ENCODE results near the gene ADAMTSL1.

ADAMTSL1 gene

GRCh38 chr9:18829066-18829465, 355.1 kb downstream of the ADAMTSL1 start:
- 92 to 98% methylated on average over 3 of the region's 3 CpGs for WGBS, 2 experiments
- H3K9me3 ChIP-seq (ENCODE audit: control insufficient read depth, low read length): no peaks in the 10 kb centered on the region

DNA sequence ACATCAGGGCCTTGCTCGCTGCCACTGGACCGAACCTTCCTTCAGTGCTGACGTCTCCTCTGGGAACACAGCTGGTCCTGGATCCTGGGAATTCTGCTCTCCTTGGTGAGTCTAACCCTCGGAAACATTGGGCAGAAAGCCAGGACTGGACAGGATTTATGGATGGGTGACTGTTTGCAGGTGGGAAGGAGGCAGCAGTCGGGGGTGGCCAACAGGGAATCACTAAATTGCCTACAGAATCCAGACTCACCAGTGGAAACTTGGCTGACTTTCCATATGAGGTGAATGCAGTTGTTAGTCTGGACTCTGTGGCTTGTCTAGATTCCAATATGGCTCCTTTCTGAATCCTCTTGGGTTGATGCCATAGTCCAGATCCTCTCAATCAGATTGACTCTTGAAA, 355.9 kb downstream of the ADAMTSL1 start:
- 96 to 97% methylated on average over 5 of the region's 5 CpGs for WGBS, 2 experiments
- no peak overlapping the region for H3K27ac ChIP-seq (ENCODE audit: insufficient read depth, low read depth, low read length, poor library complexity, severe bottlenecking)
- H3K4me1 ChIP-seq (ENCODE audit: control insufficient read depth, insufficient read depth, low read length): no peaks in the 10 kb centered on the region
- H3K9me3 ChIP-seq (ENCODE audit: control insufficient read depth, low read length): no peaks in the 10 kb centered on the region
- H3K36me3 ChIP-seq (ENCODE audit: control insufficient read depth, insufficient read depth, low read length): no peaks in the 10 kb centered on the region
- no peaks in the 10 kb centered on the region for H3K27me3 ChIP-seq (ENCODE audit: control insufficient read depth, insufficient read depth, low read length, poor library complexity, severe bottlenecking)
- no peak overlapping the region for H3K4me3 ChIP-seq (ENCODE audit: insufficient read depth, low read depth, low read length)

More at GRCh38 chr9:18829066-18829465, 355.1 kb downstream of the ADAMTSL1 start:
- no peaks in the 10 kb centered on the region for H3K27me3 ChIP-seq (ENCODE audit: control insufficient read depth, insufficient read depth, low read length, poor library complexity, severe bottlenecking)
- no peaks in the 10 kb centered on the region for H3K4me1 ChIP-seq (ENCODE audit: control insufficient read depth, insufficient read depth, low read length)
- H3K27ac ChIP-seq (ENCODE audit: insufficient read depth, low read depth, low read length, poor library complexity, severe bottlenecking): no peak overlapping the region
- H3K4me3 ChIP-seq (ENCODE audit: insufficient read depth, low read depth, low read length): no peak overlapping the region
- H3K36me3 ChIP-seq (ENCODE audit: control insufficient read depth, insufficient read depth, low read length): no peaks in the 10 kb centered on the region

DNA sequence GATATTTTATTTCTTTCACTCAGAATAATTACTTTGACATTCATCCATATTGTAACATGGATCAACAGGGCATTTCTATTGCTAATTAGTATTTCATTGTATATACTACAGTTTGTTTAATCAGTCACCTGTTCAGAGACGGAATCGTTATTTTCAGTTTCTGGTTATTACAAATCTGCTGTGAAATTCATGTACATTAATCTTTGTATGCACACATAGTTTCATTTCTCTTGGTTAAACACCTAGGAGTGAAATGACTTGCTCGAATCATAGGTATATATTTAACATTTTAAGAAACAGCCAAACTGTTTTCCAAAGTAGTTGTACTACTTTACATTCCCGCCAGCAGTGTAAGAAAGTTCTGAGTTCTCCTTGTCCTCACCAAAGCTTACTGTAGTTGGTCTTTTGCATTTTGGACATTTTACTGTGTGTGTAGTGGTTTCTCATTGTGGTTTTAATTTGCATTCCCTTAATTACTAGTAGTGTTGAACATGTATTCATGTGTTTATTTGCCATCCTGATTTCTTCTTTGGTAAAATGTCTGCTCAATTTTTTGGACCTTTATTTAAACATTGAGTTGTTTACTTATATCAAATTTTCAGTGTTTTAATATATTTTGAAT, 360.9 kb downstream of the ADAMTSL1 start:
- no peaks in the 10 kb centered on the region for H3K27me3 ChIP-seq (ENCODE audit: control insufficient read depth, insufficient read depth, low read length, poor library complexity, severe bottlenecking)
- H3K4me3 ChIP-seq (ENCODE audit: insufficient read depth, low read depth, low read length): no peak overlapping the region
- no peak overlapping the region for H3K27ac ChIP-seq (ENCODE audit: insufficient read depth, low read depth, low read length, poor library complexity, severe bottlenecking)
- no peaks in the 10 kb centered on the region for H3K4me1 ChIP-seq (ENCODE audit: control insufficient read depth, insufficient read depth, low read length)
- WGBS, 2 experiments: 94 to 100% methylated on average over 3 to 4 of the region's 4 CpGs
- no peaks in the 10 kb centered on the region for H3K9me3 ChIP-seq (ENCODE audit: control insufficient read depth, low read length)
- no peaks in the 10 kb centered on the region for H3K36me3 ChIP-seq (ENCODE audit: control insufficient read depth, insufficient read depth, low read length)

- WGBS, 2 experiments: 93 to 98% methylated on average over 4 of the region's 5 CpGs
Observed at GRCh38 chr9:18837402-18837801, 363.4 kb downstream of the ADAMTSL1 start.

DNA sequence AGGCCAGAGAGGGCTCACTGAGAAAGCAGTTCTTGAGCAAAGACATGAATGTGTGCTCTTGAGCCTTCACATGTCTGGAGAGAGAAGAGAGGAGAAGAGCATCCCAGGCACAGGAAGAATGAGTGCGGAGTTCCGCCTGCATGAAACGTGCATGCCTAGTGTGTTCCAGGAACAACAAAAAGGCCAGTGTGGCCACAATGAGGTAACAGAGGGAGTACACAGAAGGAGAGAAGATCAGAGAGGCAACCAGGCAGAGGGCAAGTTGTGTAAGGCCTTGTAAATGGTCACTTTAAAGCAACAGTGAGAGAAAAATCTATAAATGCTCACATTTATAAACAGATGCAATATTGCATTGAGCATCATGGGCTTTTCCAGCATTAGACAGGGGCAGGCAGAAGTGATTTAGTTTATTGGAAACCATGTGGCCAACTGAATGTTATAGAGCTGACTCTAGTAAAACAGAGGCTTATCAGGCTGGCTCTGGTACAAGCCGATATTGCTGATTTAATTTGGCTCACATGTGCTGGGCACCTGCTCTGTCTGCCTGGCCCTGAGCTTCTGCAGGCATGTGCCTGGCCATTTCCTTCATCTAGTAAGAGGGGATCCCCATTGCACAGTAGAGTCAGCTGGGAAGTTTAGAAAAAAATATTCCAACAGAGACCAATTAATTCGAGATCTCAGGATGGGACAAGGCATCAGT, 373.8 kb downstream of the ADAMTSL1 start:
- Histone ChIP-seq H3K27ac (ENCODE audit: insufficient read depth, low read depth, low read length, poor library complexity, severe bottlenecking) (no peak overlapping the region), H3K4me3 (ENCODE audit: insufficient read depth, low read depth, low read length) (no peak overlapping the region), H3K9me3 (ENCODE audit: control insufficient read depth, low read length) (no peaks in the 10 kb centered on the region), H3K27me3 (ENCODE audit: control insufficient read depth, insufficient read depth, low read length, poor library complexity, severe bottlenecking) (no peaks in the 10 kb centered on the region), H3K36me3 (ENCODE audit: control insufficient read depth, insufficient read depth, low read length) (no peaks in the 10 kb centered on the region), H3K4me1 (ENCODE audit: control insufficient read depth, insufficient read depth, low read length) (no peaks in the 10 kb centered on the region)
- 73 to 76% methylated on average over 5 of the region's 5 CpGs for WGBS, 2 experiments

More at GRCh38 chr9:18837402-18837801, 363.4 kb downstream of the ADAMTSL1 start:
- Histone ChIP-seq H3K36me3 (ENCODE audit: control insufficient read depth, insufficient read depth, low read length) (no peaks in the 10 kb centered on the region), H3K4me3 (ENCODE audit: insufficient read depth, low read depth, low read length) (no peak overlapping the region), H3K9me3 (ENCODE audit: control insufficient read depth, low read length) (no peaks in the 10 kb centered on the region), H3K27me3 (ENCODE audit: control insufficient read depth, insufficient read depth, low read length, poor library complexity, severe bottlenecking) (no peaks in the 10 kb centered on the region), H3K4me1 (ENCODE audit: control insufficient read depth, insufficient read depth, low read length) (no peaks in the 10 kb centered on the region), H3K27ac (ENCODE audit: insufficient read depth, low read depth, low read length, poor library complexity, severe bottlenecking) (no peak overlapping the region)

GRCh38 chr9:18848657-18849056, 374.7 kb downstream of the ADAMTSL1 start:
- Histone ChIP-seq H3K4me3 (ENCODE audit: insufficient read depth, low read depth, low read length) (no peak overlapping the region), H3K27ac (ENCODE audit: insufficient read depth, low read depth, low read length, poor library complexity, severe bottlenecking) (no peak overlapping the region), H3K36me3 (ENCODE audit: control insufficient read depth, insufficient read depth, low read length) (no peaks in the 10 kb centered on the region), H3K27me3 (ENCODE audit: control insufficient read depth, insufficient read depth, low read length, poor library complexity, severe bottlenecking) (no peaks in the 10 kb centered on the region), H3K4me1 (ENCODE audit: control insufficient read depth, insufficient read depth, low read length) (no peaks in the 10 kb centered on the region), H3K9me3 (ENCODE audit: control insufficient read depth, low read length) (no peaks in the 10 kb centered on the region)
- 93 to 98% methylated on average over 3 of the region's 3 CpGs for WGBS, 2 experiments

GRCh38 chr9:18849270-18849669, 375.3 kb downstream of the ADAMTSL1 start:
- H3K4me3 ChIP-seq (ENCODE audit: insufficient read depth, low read depth, low read length): no peak overlapping the region
- H3K9me3 ChIP-seq (ENCODE audit: control insufficient read depth, low read length): no peaks in the 10 kb centered on the region
- H3K27ac ChIP-seq (ENCODE audit: insufficient read depth, low read depth, low read length, poor library complexity, severe bottlenecking): no peak overlapping the region
- H3K4me1 ChIP-seq (ENCODE audit: control insufficient read depth, insufficient read depth, low read length): no peaks in the 10 kb centered on the region
- 91 to 95% methylated on average over 6 of the region's 6 CpGs for WGBS, 2 experiments
- H3K36me3 ChIP-seq (ENCODE audit: control insufficient read depth, insufficient read depth, low read length): no peaks in the 10 kb centered on the region
- H3K27me3 ChIP-seq (ENCODE audit: control insufficient read depth, insufficient read depth, low read length, poor library complexity, severe bottlenecking): no peaks in the 10 kb centered on the region

DNA sequence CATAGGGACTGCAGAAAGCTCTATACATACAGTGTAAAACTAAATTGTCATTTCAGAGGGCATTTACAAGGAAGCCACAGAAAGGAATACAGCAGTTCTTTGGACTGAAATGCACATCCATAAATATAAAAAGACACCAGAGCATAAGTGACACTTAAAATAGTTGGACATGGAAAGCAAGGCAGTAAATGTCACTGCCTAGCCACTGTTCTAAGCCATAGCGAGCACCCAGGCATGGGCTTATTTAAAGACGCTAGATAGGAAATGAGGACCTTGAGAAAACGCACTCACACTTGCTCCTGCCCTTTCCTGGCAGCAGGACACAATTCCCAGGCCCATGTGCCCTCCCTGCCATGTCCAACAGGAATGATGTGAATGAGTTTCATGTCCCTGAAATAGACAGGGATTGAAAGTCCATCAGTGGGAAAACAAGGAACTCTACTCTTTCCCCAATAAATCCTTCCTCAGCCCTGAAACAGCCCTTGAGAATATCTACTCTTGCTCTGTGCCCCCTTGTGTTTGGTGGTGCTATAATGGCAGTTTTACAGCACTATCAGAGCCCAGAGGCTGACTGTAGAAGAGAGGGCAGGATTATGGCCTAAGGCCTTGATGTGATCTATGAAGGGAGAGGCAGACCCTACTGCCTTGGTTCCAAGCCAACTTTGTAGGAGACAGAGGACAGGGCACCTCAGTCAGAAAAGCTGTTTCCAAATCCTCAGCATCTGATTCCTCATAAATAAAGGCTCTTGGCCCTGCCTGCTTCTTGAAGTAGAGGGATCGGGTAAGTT, 376.1 kb downstream of the ADAMTSL1 start:
- Histone ChIP-seq H3K4me1 (ENCODE audit: control insufficient read depth, insufficient read depth, low read length) (no peaks in the 10 kb centered on the region), H3K9me3 (ENCODE audit: control insufficient read depth, low read length) (no peaks in the 10 kb centered on the region), H3K4me3 (ENCODE audit: insufficient read depth, low read depth, low read length) (no peak overlapping the region), H3K36me3 (ENCODE audit: control insufficient read depth, insufficient read depth, low read length) (no peaks in the 10 kb centered on the region), H3K27me3 (ENCODE audit: control insufficient read depth, insufficient read depth, low read length, poor library complexity, severe bottlenecking) (no peaks in the 10 kb centered on the region), H3K27ac (ENCODE audit: insufficient read depth, low read depth, low read length, poor library complexity, severe bottlenecking) (no peak overlapping the region)
- 91 to 95% methylated on average over 4 of the region's 4 CpGs for WGBS, 2 experiments

GRCh38 chr9:18851069-18851795, 377.3 kb downstream of the ADAMTSL1 start:
- H3K4me3 ChIP-seq (ENCODE audit: insufficient read depth, low read depth, low read length): no peak overlapping the region
- H3K36me3 ChIP-seq (ENCODE audit: control insufficient read depth, insufficient read depth, low read length): no peaks in the 10 kb centered on the region
- no peaks in the 10 kb centered on the region for H3K4me1 ChIP-seq (ENCODE audit: control insufficient read depth, insufficient read depth, low read length)
- WGBS, 2 experiments: 93 to 94% methylated on average over 5 of the region's 5 CpGs
- H3K27ac ChIP-seq (ENCODE audit: insufficient read depth, low read depth, low read length, poor library complexity, severe bottlenecking): no peak overlapping the region
- no peaks in the 10 kb centered on the region for H3K27me3 ChIP-seq (ENCODE audit: control insufficient read depth, insufficient read depth, low read length, poor library complexity, severe bottlenecking)
- H3K9me3 ChIP-seq (ENCODE audit: control insufficient read depth, low read length): no peaks in the 10 kb centered on the region

DNA sequence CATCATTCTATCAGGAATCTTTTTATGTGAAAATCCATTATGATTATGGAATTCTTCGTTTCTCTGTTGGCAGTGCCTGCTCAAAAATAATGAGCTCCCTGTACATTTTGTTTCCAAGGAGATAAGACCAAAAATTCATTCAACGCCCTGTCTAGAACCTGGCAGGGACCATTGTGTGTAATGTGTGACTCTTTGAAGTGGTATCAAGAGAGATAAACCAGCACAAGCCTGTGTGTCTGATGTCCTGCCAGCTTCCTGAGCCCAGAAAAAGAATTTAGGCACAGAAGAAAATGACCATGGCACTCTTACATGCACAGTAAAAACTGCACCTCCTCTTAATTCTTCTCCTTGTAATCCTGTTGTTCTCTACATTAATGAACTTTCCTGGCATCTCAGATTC, 381.7 kb downstream of the ADAMTSL1 start:
- Histone ChIP-seq H3K4me3 (ENCODE audit: insufficient read depth, low read depth, low read length) (no peak overlapping the region), H3K36me3 (ENCODE audit: control insufficient read depth, insufficient read depth, low read length) (no peaks in the 10 kb centered on the region), H3K27ac (ENCODE audit: insufficient read depth, low read depth, low read length, poor library complexity, severe bottlenecking) (no peak overlapping the region), H3K27me3 (ENCODE audit: control insufficient read depth, insufficient read depth, low read length, poor library complexity, severe bottlenecking) (no peaks in the 10 kb centered on the region), H3K4me1 (ENCODE audit: control insufficient read depth, insufficient read depth, low read length) (no peaks in the 10 kb centered on the region), H3K9me3 (ENCODE audit: control insufficient read depth, low read length) (no peaks in the 10 kb centered on the region)
- 93 to 100% methylated on average over 2 of the region's 2 CpGs for WGBS, 2 experiments

Data from ectodermal cell (in vitro differentiated cells).